Activated T-cell treated with anti-CD3 and anti-CD28 coated beads for 1 hour (primary cell): ENCODE measurements around the gene ABTB2.

Experiments used
- DNase-seq: peaks from one replicate; pipeline ENCODE4 v3.0.0-alpha.2; 2020; ENCODE audit warnings: low read depth

Gene ABTB2

DNA sequence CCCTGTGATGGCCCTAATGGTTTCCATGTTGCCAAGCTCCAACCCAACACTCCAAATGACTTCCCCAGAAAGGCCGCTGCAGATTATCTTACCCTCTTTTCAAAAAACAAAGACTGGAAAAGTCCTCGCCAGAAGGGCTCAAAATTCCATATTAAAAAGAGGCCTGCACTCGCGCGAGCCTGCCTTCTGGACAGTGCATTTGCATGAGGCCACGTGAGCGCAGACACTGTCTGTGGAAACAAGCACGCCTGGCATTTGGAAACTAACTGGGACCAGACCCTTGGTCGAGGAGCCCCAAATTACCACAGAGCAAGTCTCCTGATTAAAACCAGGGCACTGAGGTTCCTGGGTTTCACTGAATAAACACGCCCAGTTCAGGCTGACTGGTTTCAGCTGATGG is 42.9 kb downstream of the ABTB2 start:
- DNase-seq = no peak

DNA sequence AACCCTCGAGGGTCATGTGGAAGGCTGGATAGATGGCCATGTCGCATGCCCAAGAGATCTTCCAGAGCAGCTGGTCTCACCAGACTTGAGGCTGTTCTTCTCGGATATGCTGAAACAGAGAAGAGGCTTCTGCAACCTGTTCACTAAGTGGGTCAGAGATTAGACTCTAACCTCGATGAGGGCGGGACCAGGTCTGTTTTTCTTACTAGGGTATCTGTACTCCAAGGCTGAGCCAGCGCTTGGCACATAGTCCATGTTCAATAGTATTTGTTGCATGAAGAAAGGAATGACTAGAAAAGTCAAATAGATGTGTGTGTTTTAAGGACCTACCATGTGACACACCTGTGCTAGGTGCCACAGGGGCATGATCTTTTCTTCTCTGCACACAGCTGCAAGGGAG is 43.6 kb downstream of the ABTB2 start:
- no peak for DNase-seq

DNA sequence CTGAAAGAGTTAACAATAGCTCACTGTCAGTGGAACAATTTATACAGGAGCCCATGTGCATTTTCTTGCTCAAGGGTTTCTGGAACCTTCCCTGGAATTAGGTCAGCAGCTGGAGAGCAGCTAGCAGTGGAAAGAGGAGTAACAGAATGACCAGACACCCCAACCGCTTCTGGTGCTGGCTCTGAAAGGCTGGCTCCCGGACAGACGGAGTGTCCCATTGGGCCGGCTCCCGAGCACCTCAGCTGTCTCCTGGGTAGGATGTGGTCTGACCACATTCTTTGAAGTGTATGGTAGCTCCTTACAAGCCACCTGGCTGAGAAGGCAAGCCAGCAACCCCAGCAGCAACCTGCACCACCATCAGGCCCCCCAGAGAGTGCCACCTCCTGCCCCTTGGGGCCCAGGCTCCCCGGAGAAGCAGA is 44.7 kb downstream of the ABTB2 start:
- DNase-seq = no peak

DNA sequence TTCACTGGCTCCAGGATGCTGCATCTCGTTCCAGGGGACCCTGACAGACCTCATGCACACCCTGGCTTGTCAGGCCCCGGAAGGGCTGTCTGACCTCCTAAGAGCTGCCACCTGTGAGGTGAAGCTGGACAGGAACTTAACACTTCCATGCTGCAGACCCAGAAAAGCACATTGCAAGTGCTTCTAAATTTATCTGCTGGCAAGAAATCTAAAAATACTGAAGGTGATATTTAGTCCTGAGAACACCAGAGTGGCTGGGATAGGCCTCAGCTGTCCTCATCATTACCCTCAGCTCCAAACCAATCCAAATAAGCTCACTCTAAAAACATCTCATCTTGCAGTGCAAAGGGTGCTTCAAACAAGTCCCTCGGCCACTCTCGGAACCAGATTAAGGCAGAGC is 46.7 kb downstream of the ABTB2 start:
- DNase-seq = no peak

DNA sequence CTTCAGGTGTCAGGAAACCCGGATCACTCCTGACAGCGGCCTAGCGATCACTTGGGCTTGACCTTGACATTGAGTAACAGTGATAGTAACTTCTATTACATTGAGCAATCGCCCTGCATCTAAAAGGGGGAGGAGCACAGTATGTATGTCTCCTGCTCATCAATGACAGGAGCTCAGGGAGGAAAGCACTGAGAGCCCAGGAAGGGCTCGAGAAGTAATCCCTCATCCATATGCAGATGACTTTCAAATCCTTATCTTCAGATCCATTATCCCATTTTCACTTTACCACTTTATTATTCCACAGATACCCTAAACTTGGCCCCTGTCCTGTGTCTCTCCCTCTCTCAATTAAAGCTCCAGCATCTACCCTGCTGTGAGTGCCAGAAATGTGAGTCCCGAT is 47.8 kb downstream of the ABTB2 start:
- no peak for DNase-seq

DNA sequence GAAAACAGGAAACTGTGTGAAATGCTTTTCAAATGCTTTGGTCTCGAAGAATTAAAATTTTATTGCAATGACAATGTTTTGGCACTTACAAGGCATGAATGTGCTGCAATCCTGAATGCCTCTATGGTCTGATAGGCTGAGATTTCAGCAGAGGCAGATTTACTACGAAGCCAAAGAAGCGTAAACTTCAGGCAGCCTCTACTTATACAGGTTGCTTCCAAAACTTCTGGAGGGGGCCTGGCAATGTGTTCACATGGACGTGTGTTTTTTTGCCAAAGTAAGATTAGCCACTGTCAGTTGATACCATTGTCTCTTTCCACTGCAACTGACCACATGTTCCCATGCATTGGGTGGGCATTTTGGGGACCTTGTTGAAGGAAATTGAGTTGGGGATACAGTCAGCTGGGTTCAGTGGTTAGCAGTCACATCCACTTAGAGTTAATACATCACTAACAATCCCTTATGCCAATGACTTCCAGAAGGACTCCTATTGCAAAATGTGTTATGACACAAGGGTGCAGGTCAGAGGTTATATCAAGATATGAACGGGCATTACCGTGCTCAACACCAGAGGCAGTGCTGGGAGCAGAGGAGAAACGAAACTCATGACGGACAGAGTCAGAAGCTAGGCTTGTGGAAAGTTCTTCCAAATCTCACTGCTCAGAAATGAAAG is 48.8 kb downstream of the ABTB2 start:
- DNase-seq = no peak

DNA sequence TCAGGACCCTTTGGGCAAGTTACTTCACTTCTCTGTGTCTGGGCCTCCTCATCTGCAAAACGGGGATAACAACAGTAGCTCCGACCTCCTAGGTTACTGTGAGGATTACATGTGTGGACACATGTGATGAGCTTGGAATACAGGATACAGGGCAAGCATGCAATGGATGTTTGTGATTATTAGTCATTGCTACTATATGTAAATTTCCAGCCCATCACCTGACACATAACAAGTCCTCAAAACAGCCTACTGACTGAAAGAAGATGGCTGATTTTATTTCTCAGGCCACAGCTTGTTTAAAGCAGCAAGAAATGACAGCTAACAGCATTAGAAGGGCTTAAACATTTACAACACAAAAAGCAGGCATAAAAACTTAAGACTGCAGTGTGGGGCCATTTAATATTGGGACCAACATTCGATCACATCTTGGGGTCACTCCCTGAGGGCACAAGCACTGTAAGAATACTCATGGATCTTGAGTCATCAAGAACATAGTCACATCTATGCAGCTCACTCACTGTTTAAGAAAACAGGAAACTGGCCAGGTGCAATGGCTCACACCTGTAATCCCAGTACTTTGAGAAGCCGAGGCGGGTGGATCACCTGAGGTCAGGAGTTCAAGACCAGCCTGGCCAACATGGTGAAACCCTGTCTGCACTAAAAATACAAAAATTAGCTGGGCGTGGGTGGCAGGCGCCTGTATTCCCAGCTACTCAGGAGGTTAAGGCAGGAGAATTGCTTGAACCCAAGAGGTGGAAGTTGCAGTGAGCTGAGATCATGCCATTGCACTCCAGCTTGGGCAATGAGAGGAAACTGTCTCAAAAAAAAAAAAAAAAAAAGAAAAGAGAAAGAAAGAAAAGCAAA is 49.5 kb downstream of the ABTB2 start:
- DNase-seq = no peak

DNA sequence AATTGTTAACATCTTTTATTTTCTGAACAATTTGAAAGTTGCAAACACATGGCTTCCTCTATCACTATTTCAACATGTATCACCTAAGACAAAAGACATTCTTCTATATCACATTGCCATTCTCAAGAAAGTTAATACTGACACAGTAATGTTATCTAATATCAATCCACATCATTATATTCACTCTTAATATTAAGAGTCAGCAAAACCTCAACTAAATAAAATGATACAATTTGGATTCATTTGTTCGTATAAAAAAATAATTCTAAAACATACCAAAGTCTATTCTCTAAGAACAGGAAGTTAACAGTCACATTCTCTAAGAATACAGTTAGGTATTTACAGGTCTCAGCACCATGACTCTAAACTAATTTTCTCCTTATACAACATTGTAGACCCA is 52.0 kb downstream of the ABTB2 start:
- no peak for DNase-seq

DNA sequence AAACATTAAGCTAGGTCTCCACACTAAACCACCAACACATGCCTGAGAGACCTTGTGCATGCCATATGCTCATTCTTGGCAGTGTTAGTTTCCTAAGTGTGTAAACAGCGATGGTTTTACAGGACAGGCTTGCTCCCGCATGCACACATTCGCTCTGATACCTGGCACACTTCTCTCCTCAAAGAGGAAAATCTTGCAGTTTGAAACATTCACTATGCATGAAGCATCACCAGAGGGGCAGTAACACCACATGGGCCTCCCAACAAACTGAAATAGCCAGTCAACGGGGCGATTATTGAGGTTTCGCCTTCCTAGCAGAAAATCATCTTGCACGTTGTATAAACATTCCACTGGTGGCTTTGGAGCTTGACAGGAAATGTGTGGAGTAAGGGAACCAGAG is 52.6 kb downstream of the ABTB2 start:
- no peak for DNase-seq

DNA sequence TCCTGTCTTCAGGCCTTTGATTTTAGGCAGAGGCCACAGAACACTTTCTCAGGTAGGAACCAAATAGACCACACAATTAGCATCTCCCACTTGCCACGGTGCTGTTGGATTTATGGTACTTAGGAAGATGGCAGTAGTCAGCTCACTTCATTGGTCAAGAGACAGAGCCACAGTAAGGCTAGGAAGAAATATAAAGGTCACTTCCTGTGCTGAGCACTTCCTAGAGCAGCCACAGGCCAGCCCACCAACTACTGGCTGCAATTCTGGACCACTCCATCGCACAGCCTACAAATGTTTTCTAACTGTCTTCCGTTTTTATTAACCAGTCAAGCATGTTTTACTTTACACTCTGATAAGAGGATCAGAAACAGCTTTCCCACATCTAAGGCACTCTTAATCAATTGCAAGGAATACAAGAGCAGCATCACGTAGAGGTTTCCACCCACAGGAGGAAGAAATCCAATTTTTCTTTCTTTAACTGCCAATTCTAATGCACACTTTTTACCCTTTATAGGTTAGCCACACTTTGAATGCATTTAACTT is 54.7 kb downstream of the ABTB2 start:
- DNase-seq = no peak

DNA sequence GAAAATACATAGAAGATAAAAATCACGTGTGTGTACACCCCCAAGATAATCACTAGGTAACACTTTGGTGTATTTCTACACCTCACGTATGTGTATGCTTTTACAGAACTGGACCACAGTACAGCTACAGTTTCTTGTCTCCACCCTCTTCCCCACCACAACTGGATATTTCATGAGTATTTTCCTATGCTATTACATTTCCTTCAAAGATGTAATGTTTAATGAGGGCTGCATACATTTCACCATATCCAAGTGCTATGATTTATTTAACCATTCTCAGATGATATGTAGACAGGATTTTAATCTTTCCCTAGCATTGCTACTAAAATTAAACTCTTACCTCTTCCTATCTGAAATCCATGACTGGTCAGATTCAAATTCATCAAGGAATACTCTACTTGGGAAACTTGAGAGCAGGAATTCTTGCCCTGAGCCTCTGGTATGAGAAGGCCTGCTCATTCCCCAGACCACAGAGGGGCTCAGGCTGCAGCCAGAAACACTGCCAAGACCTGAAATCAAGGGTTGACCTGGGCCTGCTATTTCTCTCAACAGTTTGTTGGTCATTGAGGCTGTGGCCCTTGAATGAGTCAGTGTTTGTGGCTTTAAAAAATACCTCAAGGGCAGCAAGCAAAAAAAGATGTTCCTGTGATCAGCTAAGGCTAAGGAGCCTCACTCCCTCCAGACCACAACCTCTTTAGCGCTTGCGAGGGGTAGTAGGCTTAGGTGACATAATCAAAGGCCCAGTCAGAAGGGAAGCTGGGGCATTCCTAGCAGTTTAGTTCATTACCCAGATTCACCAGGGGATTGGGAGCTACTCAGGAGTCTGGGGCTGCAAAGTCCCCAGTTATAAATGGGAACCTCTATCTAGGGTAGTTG is 55.5 kb downstream of the ABTB2 start:
- DNase-seq = no peak

DNA sequence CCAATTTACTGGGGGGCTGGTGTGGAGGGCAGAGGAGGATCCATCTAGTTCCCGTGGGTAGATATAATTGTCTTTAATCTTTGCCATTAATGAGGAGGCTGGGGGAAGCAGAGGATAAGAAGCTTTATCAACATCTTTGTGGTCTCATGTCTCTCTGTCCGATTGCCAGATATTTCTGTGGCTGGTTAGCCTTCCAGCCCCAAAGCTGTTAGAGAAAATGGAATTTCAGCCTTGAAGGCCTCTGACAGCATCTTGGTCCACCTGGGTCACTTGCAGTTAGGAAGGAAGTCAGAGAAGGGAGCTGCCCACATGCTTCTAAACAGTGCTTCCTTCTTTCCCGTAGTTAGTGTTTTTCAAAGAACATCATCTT is 56.9 kb downstream of the ABTB2 start:
- no peak for DNase-seq

DNA sequence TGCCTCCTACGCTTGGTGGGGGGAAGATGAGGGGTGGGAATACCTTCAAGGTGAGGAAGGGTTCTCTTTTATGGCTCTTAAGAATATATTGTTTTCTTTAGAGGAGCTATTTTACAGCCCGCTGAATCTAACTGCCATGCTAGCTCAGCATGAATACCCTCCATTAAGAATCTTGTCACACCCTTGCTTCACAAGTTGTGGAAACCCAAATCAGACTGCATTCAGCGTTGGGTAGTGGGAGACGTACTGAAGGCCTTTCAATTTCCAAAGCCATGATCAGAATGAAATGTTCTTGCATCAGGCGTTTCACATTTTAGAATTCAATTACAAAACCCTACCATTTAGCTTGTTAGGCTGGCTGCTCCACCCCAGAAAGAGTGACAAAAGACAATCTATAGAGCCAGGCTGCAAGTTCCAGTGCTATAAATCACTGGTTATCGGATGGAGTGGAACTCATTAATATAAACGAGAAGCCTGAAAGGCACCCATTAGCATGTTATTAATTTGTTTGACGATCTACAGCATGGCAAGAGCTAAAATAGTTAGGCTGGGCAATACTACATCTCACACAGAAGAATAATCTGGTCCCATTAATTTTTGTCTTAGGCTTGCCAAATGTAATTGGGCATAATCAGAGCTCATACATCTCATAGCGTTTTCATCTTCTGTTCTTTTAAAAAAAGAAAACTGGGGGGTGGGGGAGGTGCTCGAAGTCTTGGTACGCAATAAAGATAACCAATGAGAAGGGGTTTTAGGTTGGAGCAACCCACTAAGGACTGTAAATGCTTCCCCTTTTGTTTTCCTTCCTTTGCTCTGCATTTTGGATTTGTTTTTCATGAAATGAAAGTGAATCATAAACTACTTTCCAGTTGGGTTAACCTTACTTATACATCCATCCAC is 57.5 kb downstream of the ABTB2 start:
- DNase-seq = no peak

DNA sequence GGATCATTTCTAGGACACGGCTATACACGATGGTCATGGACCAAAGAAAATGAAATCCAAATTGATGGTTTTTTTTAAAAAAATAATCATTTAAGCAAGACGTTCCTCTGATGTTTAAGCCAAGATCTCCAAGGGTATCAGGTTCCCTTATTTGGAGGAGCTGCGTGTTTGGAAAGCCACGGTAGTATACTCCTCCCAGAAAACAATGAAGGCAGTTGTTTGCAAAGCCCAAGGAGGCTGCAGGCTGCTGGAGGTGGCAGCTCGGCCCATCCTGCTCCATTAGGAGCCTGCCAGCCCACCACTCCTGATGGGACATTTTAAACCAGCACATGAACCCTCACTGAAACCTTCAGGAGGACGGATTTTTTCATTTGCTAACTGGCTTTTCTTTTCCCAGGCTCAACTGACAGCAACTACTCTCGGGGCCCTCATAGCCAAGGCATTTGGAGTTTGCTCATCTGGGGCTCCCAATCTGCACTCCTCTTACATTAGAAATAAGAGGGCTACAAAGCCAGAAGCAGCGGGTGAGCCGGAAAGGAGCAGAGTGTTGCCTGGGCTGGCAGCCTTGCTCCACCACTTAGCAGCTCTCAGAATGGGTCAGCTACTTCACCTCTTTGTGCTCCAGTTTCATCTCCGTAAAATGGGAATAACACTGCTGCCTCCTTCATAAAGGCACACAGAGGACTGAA is 58.4 kb downstream of the ABTB2 start:
- DNase-seq = no peak

DNA sequence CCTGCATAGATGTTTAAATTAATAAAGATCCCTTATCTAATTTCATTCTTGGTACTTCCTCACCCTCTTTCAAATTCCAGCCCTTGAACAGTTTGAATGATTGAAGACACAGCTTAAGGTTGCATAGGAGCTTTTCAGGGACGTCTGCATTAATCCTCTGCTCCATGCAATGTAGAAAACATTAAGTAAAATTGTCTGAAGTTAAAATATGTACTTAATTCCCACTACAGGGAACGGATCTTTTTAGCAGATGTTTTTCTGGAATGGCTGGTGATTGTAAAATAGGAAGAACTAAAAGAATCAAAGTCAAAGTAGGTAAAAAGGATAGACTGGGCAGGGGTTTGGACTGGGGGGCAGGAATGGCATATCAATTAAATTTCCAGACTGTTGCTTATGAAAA is 58.9 kb downstream of the ABTB2 start:
- DNase-seq = no peak

DNA sequence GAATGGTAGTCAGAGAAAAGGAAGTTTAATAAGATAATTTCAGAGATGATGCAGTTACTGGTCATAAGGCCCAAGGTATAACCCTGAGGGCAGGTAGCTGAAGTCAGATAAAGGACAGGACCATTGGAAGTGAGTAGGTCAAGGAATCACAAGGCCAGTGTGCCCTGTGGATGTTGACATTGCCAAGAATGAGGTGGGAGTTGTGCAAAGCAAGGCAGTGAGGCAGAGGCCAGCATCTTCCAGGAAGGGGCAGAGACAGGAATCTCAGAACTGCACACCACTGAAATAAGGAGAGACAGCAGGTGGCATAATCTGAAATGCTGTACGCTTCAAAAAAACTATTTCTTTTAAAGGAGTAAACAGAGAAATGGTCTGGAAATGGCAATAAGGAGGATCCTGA is 61.4 kb downstream of the ABTB2 start:
- no peak for DNase-seq

DNA sequence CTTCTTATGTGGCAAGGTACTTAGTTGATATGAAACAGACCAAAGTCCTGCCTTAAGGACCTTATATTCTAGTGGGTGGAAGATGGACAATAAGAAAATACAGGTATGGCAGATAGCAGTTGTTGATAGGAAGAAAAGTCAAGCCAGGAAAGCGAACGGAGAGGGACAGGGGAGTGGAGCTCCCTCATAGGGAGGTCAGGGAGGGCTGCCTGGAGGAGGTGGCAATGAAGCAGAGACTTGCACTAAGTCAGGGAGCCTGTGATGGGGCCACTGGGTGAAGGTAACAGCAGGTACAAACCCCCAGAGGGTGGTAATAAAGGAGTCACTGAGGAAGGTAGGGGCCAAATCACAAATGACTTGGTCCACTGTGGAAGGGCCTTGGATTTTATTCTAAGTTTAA is 65.3 kb downstream of the ABTB2 start:
- no peak for DNase-seq

DNA sequence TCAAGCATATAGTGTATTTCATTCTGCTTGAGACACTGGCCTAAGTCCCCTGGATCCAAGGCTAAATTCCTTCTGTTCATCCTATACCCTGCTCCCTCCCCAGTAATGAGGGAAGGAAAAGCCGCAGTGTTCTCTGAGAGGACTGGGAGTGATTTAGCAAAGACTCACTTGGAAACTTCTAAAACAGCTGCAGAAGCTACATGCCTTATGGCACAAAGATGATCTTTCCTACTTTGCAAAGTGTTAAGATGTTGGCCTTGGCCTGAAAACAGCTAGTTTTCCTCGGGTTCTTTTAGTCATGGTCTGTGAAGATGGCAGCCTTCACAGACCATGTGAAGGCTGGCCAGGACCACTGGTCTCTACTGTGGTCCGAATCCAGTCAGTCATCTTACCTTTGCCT is 65.7 kb downstream of the ABTB2 start:
- DNase-seq = no peak

DNA sequence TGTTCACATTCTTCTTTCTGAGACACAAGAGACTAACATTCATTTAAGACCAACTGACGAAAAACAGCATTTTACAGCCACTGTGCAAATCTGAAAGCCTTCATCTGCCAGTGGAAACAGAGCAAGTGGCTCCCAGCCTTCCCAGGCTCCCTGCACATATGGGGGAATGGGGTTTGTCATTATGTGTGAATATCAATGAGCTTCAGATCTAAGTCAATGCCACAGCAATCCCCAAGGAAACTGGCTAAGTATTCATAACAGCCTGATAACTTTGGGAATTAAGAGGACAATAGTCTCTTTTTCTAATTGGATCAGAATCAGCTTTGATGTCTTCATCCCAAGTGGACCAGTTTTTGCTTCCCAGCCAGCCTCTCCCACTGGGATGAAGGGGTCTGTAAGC is 66.9 kb downstream of the ABTB2 start:
- DNase-seq = no peak

DNA sequence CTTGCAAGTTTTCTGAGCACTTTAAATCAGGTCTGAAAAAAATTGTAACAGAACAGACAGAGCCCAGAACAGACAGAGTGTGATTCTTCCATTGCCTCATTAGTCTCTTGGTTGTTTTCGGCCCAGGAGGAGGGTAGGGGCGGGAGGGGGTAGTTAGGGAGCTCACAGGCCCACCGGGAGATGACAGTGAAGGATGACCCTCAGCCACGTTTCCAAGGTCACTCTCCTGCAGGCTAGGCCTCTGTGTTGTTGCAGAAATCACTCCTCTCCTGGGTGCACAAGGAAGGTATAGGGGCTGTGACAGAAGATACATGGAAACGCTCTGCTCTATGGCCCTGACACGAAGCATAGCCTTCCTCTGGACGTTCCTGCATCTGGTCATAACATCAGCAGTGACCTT is 69.3 kb downstream of the ABTB2 start:
- no peak for DNase-seq
